HG03066 (cell line): ENCODE results near the gene PHKG2.
"Not testable (repeated sequence)": the region's sequence is repeated elsewhere in the genome, so short reads cannot be mapped to it uniquely, and the experiment has no call there.

Source experiments
- ATAC-seq: cut with Tn5 transposase; IDR thresholded peaks from one replicate; pipeline ENCODE4 v1.9.1; 2021; ENCODE audit warnings: low read depth; ENCODE audit not compliant: unreplicated experiment

PHKG2 gene, protein sequence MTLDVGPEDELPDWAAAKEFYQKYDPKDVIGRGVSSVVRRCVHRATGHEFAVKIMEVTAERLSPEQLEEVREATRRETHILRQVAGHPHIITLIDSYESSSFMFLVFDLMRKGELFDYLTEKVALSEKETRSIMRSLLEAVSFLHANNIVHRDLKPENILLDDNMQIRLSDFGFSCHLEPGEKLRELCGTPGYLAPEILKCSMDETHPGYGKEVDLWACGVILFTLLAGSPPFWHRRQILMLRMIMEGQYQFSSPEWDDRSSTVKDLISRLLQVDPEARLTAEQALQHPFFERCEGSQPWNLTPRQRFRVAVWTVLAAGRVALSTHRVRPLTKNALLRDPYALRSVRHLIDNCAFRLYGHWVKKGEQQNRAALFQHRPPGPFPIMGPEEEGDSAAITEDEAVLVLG

DNA sequence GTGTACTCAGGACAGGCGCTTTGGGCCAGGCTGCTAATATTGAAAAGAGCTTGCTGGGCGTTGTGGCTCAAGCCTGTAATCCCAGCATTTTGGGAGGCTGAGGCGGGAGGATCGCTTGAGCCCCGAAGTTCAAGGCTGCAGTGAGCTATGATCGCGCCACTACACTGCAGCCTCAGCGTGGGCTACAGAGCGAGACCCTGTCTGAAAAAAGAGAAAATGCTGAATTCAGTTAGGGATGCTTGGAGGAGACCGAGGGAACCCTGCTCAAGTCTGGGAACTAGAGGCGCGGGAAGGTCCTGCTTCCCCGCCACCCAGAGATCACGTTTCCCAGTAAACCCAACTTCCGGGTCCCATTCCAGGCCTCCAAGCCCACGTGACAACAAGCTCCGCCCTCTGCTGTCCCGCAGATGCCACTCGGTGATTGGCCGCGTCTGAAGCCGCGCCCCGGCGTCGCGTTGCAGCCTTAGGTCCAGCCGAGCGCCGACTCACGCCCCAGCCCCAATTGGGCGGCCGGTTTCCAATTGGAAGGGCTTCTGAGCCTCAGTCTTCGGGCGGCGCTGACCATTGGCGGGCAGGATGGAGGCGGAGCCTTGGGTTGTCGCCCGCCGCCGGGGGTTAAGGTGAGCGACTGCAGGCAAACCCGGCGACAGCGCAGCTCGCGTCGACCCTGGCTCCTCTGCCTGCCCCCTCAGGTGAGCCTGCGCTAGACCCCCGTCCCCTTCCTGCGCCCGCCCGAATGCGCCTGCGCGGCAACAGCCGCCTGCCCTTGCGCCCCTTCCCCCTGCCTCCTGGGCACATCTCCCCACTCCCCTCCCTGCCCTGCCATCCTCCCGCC, at the start of gene PHKG2:
Gene PHKG2, plus strand, starts transcription at position 627 of the 835 bp plus-strand sequence. CDS start 396 bp downstream, outside the sequence.
- ATAC-seq = peak; percentile 97

DNA sequence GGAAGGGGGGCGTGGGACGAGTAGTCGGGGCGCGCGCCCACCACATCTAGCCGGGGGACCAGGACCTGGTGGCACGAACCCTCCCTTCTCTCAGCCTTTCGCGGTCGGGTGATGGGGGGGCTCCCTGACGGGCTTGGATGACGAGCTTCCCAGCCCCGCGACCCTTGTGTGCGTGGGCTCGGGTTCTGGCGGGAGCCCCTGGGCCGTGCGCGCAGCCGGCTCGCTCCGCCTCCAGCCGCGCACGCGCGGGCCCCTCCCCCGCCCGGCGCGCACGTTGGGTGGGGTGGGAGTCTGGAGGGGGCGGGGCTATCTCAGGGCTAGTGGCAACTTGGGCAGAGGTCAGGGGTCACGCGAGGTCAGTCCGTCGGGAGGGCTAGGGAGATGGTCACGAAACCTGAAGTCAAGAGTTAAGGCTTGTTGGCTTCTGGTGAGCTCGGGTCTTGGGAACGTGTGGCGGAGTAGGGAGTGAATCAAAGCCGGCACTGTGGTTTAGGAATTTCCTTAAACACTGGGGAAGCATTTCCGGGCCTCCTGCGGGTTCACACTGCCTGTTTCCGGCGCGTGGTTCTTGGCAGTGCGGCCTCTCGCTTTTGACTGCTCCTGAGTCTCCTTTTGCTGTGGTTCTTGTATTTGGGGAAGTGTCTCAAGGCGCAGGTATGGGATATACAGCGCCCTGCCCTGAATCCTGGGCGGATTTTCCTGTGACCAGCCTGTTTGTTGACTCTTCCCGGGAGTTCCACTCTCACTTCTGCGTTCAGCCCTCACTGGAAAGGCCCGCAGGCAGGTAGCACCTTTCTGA, 49.2 kb upstream of the PHKG2 start, which contains the start of gene SRCAP:
Gene SRCAP, plus strand, starts transcription at position 356 of the 799 bp plus-strand sequence. CDS start 1,654 bp downstream, outside the sequence.
- ATAC-seq = peak; percentile 36

DNA sequence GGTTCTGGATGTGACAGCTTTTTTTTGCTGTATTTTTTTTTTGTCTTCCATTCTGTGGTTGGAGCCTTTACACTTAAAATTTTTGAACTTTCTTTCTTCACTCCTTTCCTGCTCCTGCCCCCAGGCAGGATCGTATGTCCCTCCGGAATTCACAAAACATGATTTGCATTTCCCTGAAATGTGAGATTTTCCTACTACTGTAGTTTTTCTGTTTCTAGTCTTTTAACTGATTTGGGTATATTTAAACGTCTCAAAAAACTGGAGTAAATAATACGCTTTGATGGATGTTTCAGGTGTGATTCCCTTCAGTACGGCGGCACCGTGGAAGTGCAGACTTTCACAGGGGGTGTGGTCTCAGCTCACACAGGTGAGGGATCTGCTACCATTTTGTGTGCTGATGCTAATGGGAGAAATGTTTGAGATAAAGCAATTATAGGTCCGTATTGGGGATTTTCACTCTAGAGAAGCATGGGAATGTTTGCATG, 48.6 kb upstream of the PHKG2 start:
- no peak for ATAC-seq

DNA sequence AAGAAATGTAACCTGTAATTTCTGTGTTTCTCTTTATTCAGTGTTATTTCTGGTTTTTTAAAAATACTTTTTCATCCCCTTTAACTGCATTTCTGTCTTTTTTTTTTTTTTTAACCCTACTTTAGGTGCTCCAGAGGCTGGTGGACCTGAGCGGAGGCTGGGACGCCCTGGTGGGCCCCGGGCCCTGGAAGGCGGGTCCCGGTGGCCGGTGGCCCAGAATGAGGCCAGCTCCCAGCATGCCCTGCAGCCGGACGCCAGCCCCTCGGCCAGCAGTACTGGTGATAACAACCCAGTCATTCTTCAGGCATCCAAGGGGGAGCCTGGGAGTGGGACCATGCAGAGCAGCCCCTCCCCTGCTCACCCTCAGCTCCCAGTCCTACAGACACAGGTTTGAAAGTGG, 47.7 kb upstream of the PHKG2 start:
- no peak for ATAC-seq

DNA sequence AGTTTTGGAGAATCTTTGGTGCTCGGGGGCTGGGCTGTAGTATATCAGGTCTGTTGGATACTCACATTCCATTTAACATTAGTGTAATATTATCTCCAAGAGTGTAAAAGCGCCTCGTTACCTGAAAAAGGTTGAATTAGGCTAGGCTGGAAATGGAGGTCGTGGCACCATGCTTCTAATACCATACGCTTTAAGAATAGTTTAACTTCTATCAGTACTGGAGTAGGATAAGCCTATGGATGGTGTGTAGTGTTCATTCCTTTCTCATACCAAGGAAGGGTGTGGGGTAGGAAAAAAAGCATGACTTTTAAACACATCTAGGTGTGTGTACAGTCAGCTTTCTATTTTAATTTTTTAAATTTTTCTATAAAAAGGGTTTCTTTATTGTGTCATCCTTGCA, 47.3 kb upstream of the PHKG2 start:
- ATAC-seq = no peak

DNA sequence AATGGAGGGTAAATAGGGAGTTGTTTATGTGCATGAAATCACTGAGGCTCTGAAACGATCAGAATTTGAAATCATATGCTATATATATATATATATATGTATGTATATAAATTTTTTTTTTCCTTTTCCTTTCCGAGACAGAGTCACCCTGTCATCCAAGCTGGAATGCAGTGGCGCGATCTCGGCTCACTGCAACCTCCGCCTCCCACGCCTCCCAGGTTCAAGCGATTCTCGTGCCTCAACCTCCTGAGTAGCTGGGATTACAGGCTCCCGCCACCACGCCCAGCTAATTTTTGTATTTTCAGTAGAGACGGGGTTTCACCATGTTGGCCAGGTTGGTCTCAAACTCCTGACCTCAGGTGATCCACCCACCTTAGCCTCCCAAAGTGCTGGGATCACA, 45.2 kb upstream of the PHKG2 start:
- ATAC-seq = not testable (repeated sequence)

DNA sequence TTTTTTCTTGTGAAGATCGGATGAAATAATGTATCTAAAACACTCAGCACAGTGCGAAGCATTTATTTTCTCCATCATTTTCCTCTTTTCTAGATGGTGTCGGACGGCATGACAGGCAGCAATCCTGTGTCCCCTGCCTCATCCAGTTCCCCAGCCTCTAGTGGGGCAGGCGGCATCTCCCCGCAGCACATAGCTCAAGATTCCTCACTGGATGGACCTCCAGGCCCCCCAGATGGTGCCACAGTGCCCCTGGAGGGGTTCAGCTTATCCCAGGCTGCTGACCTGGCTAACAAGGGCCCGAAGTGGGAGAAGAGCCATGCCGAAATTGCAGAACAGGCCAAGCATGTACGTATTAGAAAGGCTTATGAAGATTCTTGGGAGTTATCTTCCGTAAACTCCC, 44.3 kb upstream of the PHKG2 start:
- no peak for ATAC-seq

DNA sequence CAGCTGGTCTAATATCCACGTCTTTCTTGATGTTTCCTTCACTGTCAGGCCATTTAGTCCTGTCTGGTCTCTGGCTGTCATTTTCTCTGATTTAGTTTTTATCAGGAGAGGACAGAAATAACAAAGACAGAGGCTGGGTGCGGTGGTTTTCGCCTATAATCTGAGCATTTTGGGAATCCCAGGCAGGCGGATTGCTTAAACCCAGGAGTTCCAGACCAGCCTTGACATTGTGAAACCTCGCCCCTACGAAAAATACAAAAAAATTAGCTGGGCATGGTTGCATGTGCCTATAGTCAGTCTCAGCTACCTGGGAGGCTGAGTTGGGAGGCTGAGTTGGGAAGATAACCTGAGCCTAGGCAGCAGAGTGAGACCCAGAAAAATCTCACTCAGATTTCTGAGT, 42.2 kb upstream of the PHKG2 start:
- no peak for ATAC-seq

DNA sequence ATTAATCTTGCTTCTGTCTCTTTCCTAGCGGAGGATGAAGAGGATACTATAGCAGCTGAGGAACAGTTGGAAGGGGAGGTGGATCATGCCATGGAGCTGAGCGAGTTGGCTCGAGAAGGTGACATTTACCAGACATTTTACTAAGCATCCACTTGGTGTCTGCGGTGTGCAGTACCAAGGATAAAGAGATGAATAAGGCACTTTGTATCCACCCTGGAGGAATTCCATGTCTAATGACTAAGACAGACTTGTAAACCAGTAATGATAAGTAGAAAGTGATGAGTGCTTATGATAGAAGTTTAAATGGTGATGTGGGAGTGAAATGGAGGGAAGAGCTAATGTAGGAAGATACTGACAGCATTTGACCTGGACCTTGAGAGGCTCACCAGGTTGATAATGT, 37.3 kb upstream of the PHKG2 start:
- ATAC-seq = no peak

DNA sequence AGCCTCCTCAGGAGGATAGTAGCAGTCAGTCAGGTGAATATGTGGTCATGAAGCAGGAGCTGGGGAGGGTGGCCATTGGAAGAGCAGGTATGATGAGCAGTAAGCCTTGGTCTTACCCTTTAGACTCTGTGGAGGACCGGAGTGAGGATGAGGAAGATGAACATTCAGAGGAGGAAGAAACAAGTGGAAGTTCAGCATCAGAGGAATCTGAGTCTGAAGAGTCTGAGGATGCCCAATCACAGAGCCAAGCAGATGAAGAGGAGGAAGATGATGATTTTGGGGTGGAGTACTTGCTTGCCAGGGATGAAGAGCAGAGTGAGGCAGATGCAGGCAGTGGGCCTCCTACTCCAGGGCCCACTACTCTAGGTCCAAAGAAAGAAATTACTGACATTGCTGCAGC, 36.5 kb upstream of the PHKG2 start:
- no peak for ATAC-seq

DNA sequence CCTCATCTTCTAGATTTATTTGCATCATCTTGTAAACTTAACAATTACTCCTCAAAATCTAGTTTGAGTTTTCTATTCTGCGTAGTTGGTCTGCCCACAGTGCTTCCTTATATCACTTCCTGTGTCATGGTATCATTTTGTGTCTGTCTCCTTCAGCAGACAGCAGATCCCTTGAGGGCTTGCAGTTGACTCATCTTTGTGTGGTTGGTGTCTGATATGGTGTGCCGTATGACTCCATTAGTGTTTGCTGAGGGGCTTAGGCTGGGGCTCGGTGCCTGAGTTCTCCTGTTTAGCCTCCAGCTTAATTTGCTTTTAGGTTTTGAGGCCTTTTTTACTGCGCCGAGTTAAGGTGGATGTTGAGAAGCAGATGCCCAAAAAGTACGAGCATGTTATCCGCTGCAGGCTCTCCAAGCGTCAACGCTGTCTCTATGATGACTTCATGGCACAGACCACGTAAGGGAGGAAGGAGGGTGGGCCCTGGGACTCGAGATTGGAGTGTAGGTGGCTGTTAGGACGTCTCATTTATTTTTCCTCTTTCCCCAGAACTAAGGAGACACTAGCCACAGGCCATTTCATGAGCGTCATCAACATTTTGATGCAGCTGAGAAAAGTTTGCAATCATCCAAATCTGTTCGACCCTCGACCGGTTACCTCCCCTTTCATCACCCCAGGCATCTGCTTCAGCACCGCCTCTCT, 32.3 kb upstream of the PHKG2 start:
- no peak for ATAC-seq

DNA sequence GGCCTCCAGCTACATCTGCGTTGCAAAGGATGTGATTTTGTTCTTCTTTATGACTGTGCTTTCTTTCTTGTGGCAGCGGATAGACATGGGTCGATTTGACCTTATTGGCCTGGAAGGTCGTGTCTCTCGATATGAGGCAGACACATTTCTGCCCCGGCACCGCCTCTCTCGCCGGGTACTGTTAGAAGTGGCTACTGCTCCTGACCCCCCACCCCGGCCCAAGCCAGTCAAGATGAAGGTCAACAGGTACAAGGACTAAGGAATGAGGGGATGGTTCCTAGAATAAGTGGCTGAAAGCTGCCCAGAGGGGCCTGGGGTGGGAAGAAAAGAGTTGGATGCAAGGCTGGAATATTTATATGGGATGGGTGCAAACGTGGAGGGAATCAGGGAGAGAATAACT, 28.1 kb upstream of the PHKG2 start:
- ATAC-seq = no peak

DNA sequence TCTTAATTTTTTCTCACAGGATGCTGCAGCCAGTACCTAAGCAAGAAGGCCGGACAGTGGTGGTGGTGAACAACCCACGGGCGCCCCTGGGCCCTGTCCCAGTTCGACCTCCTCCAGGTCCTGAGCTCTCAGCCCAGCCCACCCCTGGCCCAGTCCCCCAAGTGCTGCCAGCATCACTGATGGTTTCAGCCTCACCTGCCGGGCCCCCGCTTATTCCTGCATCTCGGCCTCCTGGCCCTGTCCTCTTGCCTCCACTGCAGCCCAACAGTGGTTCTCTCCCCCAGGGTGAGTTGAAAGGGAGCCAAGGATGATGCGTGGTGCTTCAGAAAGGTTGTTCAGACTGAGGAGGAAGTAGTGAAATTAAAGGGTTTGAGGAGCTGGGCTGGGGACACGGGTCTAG, 27.5 kb upstream of the PHKG2 start:
- no peak for ATAC-seq

DNA sequence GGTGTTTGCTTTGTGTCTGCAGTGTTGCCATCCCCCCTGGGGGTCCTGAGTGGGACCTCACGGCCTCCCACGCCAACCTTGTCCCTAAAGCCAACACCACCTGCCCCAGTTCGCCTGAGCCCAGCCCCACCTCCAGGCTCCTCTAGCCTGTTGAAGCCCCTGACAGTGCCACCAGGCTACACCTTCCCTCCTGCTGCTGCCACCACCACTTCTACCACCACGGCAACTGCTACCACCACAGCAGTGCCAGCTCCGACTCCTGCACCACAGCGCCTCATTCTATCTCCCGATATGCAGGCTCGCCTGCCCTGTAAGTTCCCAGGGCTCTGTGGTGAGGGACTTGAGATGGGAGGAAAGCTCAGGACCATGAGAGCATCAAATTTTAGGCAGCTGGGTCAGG, 27.1 kb upstream of the PHKG2 start:
- ATAC-seq = no peak

DNA sequence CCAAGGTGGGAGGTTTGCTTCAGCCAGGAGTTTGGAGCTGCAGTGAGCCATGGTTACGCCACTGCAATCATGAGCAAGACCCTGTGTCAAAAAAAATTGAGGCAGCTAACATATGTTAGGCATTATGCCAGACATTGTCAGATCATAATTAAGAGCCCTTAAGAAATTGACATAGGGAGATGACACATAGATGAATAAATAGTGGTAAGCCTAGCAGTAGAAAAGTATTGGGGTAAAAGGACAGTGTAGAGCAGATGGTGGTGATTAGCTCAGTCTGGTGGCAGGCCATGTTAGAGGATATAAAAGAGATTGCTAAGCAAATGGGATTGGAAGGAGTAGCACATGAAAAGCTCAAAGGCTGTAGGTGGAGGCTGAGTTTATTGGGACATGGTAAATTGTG, 26.6 kb upstream of the PHKG2 start:
- ATAC-seq = no peak

DNA sequence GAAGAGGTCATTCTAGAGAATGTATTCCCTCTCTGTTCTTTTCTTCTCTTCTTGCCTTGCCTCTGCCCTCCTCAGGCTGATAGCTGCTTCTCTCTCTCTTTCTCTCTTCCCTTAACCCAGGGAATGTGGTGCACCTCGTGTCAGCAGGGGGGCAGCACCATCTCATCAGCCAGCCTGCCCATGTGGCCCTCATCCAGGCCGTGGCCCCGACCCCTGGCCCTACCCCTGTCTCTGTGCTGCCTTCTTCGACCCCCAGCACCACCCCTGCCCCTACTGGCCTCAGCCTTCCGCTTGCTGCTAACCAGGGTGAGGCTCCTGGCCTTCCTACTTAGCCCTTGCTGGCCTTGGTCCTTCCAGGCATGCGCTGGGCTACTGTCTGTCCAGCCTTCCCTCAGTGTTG, 25.8 kb upstream of the PHKG2 start:
- ATAC-seq = no peak

DNA sequence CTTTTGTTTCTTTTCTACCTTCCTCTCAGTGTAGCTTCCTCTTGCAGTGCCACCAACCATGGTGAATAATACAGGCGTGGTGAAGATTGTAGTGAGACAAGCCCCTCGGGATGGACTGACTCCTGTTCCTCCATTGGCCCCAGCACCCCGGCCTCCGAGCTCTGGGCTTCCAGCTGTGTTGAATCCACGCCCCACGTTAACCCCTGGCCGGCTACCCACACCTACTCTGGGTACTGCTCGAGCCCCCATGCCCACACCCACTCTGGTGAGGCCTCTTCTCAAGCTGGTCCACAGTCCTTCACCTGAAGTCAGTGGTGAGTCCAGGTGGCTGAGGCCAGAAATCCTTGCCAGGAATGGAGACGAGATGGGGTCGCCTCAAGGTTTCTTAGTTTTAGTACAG, 25.3 kb upstream of the PHKG2 start:
- no peak for ATAC-seq

DNA sequence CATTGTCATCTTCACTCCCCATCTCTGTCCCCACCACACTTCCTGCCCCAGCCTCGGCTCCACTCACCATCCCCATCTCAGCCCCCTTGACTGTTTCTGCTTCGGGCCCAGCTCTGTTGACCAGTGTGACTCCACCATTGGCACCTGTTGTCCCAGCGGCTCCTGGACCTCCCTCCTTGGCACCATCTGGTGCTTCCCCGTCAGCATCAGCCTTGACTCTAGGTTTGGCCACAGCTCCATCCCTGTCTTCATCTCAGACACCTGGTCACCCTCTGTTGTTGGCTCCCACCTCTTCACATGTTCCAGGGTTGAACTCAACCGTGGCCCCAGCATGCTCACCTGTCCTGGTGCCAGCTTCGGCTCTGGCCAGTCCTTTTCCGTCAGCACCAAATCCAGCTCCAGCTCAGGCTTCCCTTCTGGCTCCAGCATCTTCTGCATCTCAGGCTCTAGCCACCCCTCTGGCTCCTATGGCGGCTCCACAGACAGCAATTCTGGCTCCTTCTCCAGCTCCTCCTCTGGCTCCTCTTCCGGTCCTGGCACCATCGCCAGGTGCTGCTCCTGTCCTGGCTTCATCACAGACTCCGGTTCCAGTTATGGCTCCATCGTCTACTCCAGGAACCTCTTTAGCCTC, 24.4 kb upstream of the PHKG2 start:
- no peak for ATAC-seq

DNA sequence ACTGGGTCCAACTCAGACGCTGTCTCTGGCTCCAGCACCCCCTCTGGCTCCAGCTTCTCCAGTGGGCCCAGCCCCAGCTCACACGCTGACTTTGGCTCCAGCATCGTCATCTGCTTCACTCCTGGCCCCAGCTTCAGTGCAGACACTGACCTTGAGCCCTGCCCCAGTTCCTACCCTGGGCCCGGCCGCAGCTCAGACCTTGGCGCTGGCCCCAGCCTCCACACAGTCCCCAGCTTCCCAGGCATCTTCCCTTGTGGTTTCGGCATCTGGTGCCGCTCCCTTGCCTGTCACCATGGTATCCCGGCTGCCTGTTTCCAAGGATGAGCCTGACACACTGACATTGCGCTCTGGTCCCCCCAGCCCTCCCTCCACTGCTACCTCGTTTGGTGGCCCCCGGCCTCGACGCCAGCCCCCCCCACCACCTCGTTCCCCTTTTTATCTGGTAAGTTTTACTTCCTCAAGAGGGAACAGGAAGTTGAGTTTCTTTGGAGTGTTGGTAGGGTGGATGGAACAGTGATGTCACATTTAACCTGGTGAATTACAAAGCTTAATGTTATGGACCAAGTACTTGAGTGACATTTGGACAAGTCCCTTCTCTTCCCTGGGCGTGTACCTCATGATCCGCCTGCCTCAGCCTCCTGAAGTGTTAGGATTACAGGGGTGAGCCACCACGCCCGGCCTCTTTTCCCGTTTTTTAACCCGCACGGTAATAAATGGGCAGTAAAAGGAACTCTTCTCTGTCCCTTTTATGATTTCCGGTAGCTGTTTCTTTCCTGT, 23.4 kb upstream of the PHKG2 start:
- no peak for ATAC-seq
